Naive thymus-derived CD4-positive, alpha-beta T cell (primary cell): ENCODE measurements around the gene CCDC127. TPM values are rescaled to one million over a fixed set of nuclear protein-coding genes. Genes with fewer than 3 reads are reported as not detected.

ENCODE experiments used
- ATAC-seq: fragments of 150-1000 bp; cut with Tn5 transposase; 2 replicates; pipeline ENCODE4 v1.10.0; 2021; ENCODE audit warnings: mild to moderate bottlenecking, moderate library complexity
- CTCF ChIA-PET: fragments of 350-600 bp; sonication (Branson Sonifier 250); formaldehyde crosslinking; loops from one replicate; lab custom pipeline; 2021; ENCODE audit warnings: antibody characterized with exemption; lab: Charles Lee
- POLR2A ChIA-PET: fragments of 350-600 bp; sonication (Branson Sonifier 250); formaldehyde crosslinking; loops from one replicate; lab custom pipeline; 2021; ENCODE audit warnings: antibody characterized with exemption, inconsistent platforms; lab: Charles Lee
- DNase-seq, 9 donors: peaks; one replicate each; pipeline versions ENCODE4 v3.0.0 to v3.0.0-alpha.2; 2020 to 2022; ENCODE audit warnings: mixed read lengths in 1 of 9
- H3K27ac ChIP-seq: one replicate; pipeline ENCODE4 v1.7.0; 2013; ENCODE audit warnings: mild to moderate bottlenecking, low read depth, low read length, moderate library complexity
- H3K27me3 ChIP-seq, 2 donors: one replicate each; pipeline ENCODE4 v1.7.0; 2013; ENCODE audit warnings: low read length in 2 of 2, mild to moderate bottlenecking in 2 of 2, moderate library complexity in 2 of 2; ENCODE audit not compliant: control insufficient read depth in 2 of 2, insufficient read depth in 2 of 2
- H3K36me3 ChIP-seq, 3 experiments: 1 replicate in 2 of 3; 2 replicates in 1 of 3; pipeline ENCODE4 v1.7.0; 2013; ENCODE audit warnings: low read length in 3 of 3, mild to moderate bottlenecking in 3 of 3, moderate library complexity in 1 of 3; ENCODE audit not compliant: insufficient read depth in 3 of 3, control insufficient read depth in 2 of 3
- H3K4me1 ChIP-seq, 2 donors: one replicate each; pipeline ENCODE4 v1.7.0; 2013; ENCODE audit warnings: low read length in 2 of 2, mild to moderate bottlenecking in 2 of 2, moderate library complexity in 1 of 2; ENCODE audit not compliant: control insufficient read depth in 2 of 2, insufficient read depth in 2 of 2
- H3K4me3 ChIP-seq: 2 replicates; pipeline ENCODE4 v1.7.0; 2013; ENCODE audit warnings: mild to moderate bottlenecking, low read length
- H3K9me3 ChIP-seq, 3 experiments: 1 replicate in 2 of 3; 2 replicates in 1 of 3; pipeline ENCODE4 v1.7.0; 2013; ENCODE audit warnings: low read length in 3 of 3; ENCODE audit not compliant: control insufficient read depth in 2 of 3
- H3K27ac Mint-ChIP-seq, 9 donors: one replicate each; pipeline ENCODE4 v1.8.0; 2020 to 2022; ENCODE audit warnings: mixed read lengths in 9 of 9, mild to moderate bottlenecking in 8 of 9, moderate library complexity in 5 of 9, inconsistent platforms in 2 of 9
- H3K27me3 Mint-ChIP-seq, 5 donors: one replicate each; pipeline ENCODE4 v1.8.0; 2021 to 2022; ENCODE audit warnings: mixed read lengths in 5 of 5, mild to moderate bottlenecking in 1 of 5
- H3K36me3 Mint-ChIP-seq, 5 donors: one replicate each; pipeline ENCODE4 v1.8.0; 2020 to 2022; ENCODE audit warnings: mixed read lengths in 5 of 5, mild to moderate bottlenecking in 3 of 5, inconsistent platforms in 1 of 5
- H3K4me1 Mint-ChIP-seq, 7 donors: one replicate each; pipeline ENCODE4 v1.8.0; 2020 to 2022; ENCODE audit warnings: mixed read lengths in 7 of 7, mild to moderate bottlenecking in 3 of 7, inconsistent platforms in 1 of 7
- H3K4me3 Mint-ChIP-seq, 10 donors: one replicate each; pipeline ENCODE4 v1.8.0; 2020 to 2022; ENCODE audit warnings: mild to moderate bottlenecking in 10 of 10, mixed read lengths in 10 of 10, moderate library complexity in 6 of 10, inconsistent platforms in 2 of 10
- H3K9me3 Mint-ChIP-seq, 11 donors: one replicate each; pipeline ENCODE4 v1.8.0; 2020 to 2022; ENCODE audit warnings: mixed read lengths in 11 of 11, mild to moderate bottlenecking in 4 of 11, inconsistent platforms in 1 of 11, moderate library complexity in 1 of 11
- intact Hi-C, 2 donors: fragments of 100-400 bp; cut with micrococcal nuclease; formaldehyde crosslinking; loops; one replicate each; pipeline ENCODE4 v1.15.1; 2023
- polyA plus RNA-seq, 2 donors: library from polyadenylated mRNA; unstranded; fragments of 300-500 nt; fragmentation: Illumina TruSeq; gene quantifications; one replicate each; pipeline ENCODE4 v1.2.3, GENCODE V29; 2021
- total RNA-seq, 6 experiments: library from RNA in 5 of 6; stranded (reverse) in 5 of 6; gene quantifications; 1 replicate in 5 of 6; 2 replicates in 1 of 6; pipeline ENCODE4 v1.2.3 and lab custom pipeline; 2021 to 2026

The CCDC127 gene
- total and polyA plus RNA-seq, 7 experiments from 2014 or later = 2.9 to 9.7 (median 5.6) TPM

- Mint-ChIP-seq H3K36me3 (no peaks in the 10 kb centered on the region), H3K4me1 (no peaks in the 10 kb centered on the region), H3K4me3 (no peak overlapping the region), H3K27ac (no peak overlapping the region), H3K9me3 (peaks cover 0 to 1% (median 0%) of the 10 kb centered on the region in 11 donors), H3K27me3 (peaks cover 3 to 32% (median 20%) of the 10 kb centered on the region in 5 donors)
- ChIA-PET CTCF (no interaction called here), POLR2A (no interaction called here)
- H3K9me3 ChIP-seq = no peaks in the 10 kb centered on the region
- H3K4me1 ChIP-seq = no peaks in the 10 kb centered on the region
- no peak overlapping the region for H3K4me3 ChIP-seq
- intact Hi-C loops = no loop called here
- H3K36me3 ChIP-seq = no peaks in the 10 kb centered on the region
- ATAC-seq (no peak), DNase-seq (peak in 1 of 9 donors; percentile 11)
- H3K27ac ChIP-seq = no peak overlapping the region
- no peaks in the 10 kb centered on the region for H3K27me3 ChIP-seq
These were observed 60.2 kb downstream of the CCDC127 start for GRCh38 chr5:157801-158200.

GRCh38 chr5:157126-157715 lies 60.7 kb downstream of the CCDC127 start:
- Mint-ChIP-seq H3K4me3 (no peak overlapping the region), H3K36me3 (no peaks in the 10 kb centered on the region), H3K4me1 (no peaks in the 10 kb centered on the region), H3K27me3 (peaks cover 7 to 32% (median 20%) of the 10 kb centered on the region in 5 donors), H3K27ac (no peak overlapping the region), H3K9me3 (peaks cover 0 to 1% (median 0%) of the 10 kb centered on the region in 11 donors)
- no peak overlapping the region for H3K27ac ChIP-seq
- no peaks in the 10 kb centered on the region for H3K36me3 ChIP-seq
- ATAC-seq = no peak
- ChIA-PET POLR2A (no interaction called here), CTCF (no interaction called here)
- H3K4me3 ChIP-seq = no peak overlapping the region
- peak in 1 of 9 donors; percentile 12 for DNase-seq
- H3K9me3 ChIP-seq = no peaks in the 10 kb centered on the region
- no peaks in the 10 kb centered on the region for H3K27me3 ChIP-seq
- intact Hi-C loops = no loop called here
- no peaks in the 10 kb centered on the region for H3K4me1 ChIP-seq

- Mint-ChIP-seq H3K4me1 (no peaks in the 10 kb centered on the region), H3K27ac (no peak overlapping the region), H3K36me3 (no peaks in the 10 kb centered on the region), H3K27me3 (peaks cover 10 to 32% (median 20%) of the 10 kb centered on the region in 5 donors), H3K9me3 (peaks cover 0 to 1% (median 0%) of the 10 kb centered on the region in 11 donors), H3K4me3 (no peak overlapping the region)
- Histone ChIP-seq H3K4me3 (no peak overlapping the region), H3K36me3 (no peaks in the 10 kb centered on the region), H3K4me1 (no peaks in the 10 kb centered on the region), H3K27ac (no peak overlapping the region), H3K27me3 (no peaks in the 10 kb centered on the region), H3K9me3 (no peaks in the 10 kb centered on the region)
- ChIA-PET POLR2A (no interaction called here), CTCF (no interaction called here)
- ATAC-seq (no peak), DNase-seq (peak in 1 of 9 donors; percentile 14)
- intact Hi-C loops = no loop called here
These were observed 61.4 kb downstream of the CCDC127 start for GRCh38 chr5:156411-157072.

GRCh38 chr5:155651-156410 lies 62.1 kb downstream of the CCDC127 start:
- CTCF ChIA-PET = no interaction called here

GRCh38 chr5:154826-155225 lies 63.1 kb downstream of the CCDC127 start:
- DNase-seq (no peak), ATAC-seq (no peak)
- Histone ChIP-seq H3K4me3 (no peak overlapping the region), H3K4me1 (no peaks in the 10 kb centered on the region), H3K27me3 (no peaks in the 10 kb centered on the region), H3K36me3 (no peaks in the 10 kb centered on the region), H3K27ac (no peak overlapping the region), H3K9me3 (no peaks in the 10 kb centered on the region)
- ChIA-PET CTCF (interaction anchor here (0.6 kb wide), 1 partner anchor 899 kb away, joined by 3 read pairs; no protein-coding TSS in a partner anchor), POLR2A (no interaction called here)
- Mint-ChIP-seq H3K4me3 (no peak overlapping the region), H3K4me1 (no peaks in the 10 kb centered on the region), H3K27ac (no peak overlapping the region), H3K9me3 (peaks cover 0 to 1% (median 0%) of the 10 kb centered on the region in 11 donors), H3K27me3 (peaks cover 8 to 22% (median 9%) of the 10 kb centered on the region in 5 donors), H3K36me3 (no peaks in the 10 kb centered on the region)
- intact Hi-C loops = no loop called here

More at GRCh38 chr5:155651-156410, 62.1 kb downstream of the CCDC127 start:
- H3K4me3 Mint-ChIP-seq = no peak overlapping the region
- H3K27ac Mint-ChIP-seq = no peak overlapping the region
- intact Hi-C loops = no loop called here
- H3K9me3 Mint-ChIP-seq = peaks cover 0 to 1% (median 0%) of the 10 kb centered on the region in 11 donors
- POLR2A ChIA-PET = no interaction called here
- Histone ChIP-seq H3K4me3 (no peak overlapping the region), H3K27me3 (no peaks in the 10 kb centered on the region), H3K4me1 (no peaks in the 10 kb centered on the region), H3K36me3 (no peaks in the 10 kb centered on the region), H3K9me3 (no peaks in the 10 kb centered on the region), H3K27ac (no peak overlapping the region)
- DNase-seq = peak in 1 of 9 donors; percentile 13
- ATAC-seq = no peak
- H3K4me1 Mint-ChIP-seq = no peaks in the 10 kb centered on the region
- peaks cover 11 to 31% (median 18%) of the 10 kb centered on the region in 5 donors for H3K27me3 Mint-ChIP-seq
- H3K36me3 Mint-ChIP-seq = no peaks in the 10 kb centered on the region

- DNase-seq (no peak), ATAC-seq (no peak)
- Histone ChIP-seq H3K4me1 (no peaks in the 10 kb centered on the region), H3K9me3 (no peaks in the 10 kb centered on the region), H3K27ac (no peak overlapping the region), H3K27me3 (no peaks in the 10 kb centered on the region), H3K36me3 (no peaks in the 10 kb centered on the region), H3K4me3 (no peak overlapping the region)
- Mint-ChIP-seq H3K4me3 (no peak overlapping the region), H3K4me1 (no peaks in the 10 kb centered on the region), H3K27ac (no peak overlapping the region), H3K9me3 (peaks cover 0 to 5% (median 0%) of the 10 kb centered on the region in 11 donors), H3K36me3 (no peaks in the 10 kb centered on the region), H3K27me3 (peaks cover 2 to 16% (median 6%) of the 10 kb centered on the region in 5 donors)
- POLR2A ChIA-PET = no interaction called here
- intact Hi-C loops = no loop called here
- CTCF ChIA-PET = no interaction called here
These were observed 63.7 kb downstream of the CCDC127 start for GRCh38 chr5:154236-154635.
